ENCODE results near the gene ERVK3-1. TPM values are rescaled to one million over a fixed set of nuclear protein-coding genes. Genes with fewer than 3 reads are reported as not detected.

The ERVK3-1 gene
- total RNA-seq, 4 donors from 2014 or later: 13.3 to 58.9 (median 36.2) TPM

DNA sequence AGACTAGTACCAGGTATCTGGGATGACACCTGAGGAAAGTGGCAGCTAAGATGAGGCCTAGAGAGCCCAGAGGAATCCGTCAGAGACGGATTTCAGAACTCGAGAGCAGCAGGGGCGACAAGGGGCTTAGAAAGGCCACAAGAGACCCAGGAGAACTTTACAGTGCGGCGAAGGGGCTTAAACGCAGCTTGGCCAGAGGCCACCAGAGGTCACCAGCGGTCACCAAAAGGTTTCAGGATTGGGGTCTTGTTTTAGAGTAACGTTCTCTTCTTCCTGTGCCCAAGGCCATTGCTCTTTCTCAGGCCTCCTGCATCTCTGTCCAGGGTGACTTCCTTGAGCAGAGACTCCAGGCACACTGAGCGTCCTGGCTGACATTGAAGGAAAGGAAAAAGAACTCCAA is 23.8 kb downstream of the ERVK3-1 start:
- intact Hi-C loops (cut with DNase I; ENCODE audit: low total_unique reads) (no loop called here), in situ Hi-C loops (cut with MboI; ENCODE audit: low pct_ligation_motif_present in 1 of 4, low pct_unique_long_range_greater_than_20kb in 1 of 4, low sequenced_read_pairs in 3 of 4) (no loop called here)
- no peak for DNase-seq
- TF ChIP-seq POLR2A (IDR thresholded peaks at IDR 0.05) (no peak), POLR2AphosphoS5 (IDR thresholded peaks at IDR 0.05) (no peak), EP300 (IDR thresholded peaks at IDR 0.05; ENCODE audit: low read depth) (no peak)
- TF ChIP-seq, protein P1, sequence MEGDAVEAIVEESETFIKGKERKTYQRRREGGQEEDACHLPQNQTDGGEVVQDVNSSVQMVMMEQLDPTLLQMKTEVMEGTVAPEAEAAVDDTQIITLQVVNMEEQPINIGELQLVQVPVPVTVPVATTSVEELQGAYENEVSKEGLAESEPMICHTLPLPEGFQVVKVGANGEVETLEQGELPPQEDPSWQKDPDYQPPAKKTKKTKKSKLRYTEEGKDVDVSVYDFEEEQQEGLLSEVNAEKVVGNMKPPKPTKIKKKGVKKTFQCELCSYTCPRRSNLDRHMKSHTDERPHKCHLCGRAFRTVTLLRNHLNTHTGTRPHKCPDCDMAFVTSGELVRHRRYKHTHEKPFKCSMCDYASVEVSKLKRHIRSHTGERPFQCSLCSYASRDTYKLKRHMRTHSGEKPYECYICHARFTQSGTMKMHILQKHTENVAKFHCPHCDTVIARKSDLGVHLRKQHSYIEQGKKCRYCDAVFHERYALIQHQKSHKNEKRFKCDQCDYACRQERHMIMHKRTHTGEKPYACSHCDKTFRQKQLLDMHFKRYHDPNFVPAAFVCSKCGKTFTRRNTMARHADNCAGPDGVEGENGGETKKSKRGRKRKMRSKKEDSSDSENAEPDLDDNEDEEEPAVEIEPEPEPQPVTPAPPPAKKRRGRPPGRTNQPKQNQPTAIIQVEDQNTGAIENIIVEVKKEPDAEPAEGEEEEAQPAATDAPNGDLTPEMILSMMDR (IDR thresholded peaks at IDR 0.05): no peak
- peaks cover 16 to 27% (median 22%) of the 10 kb centered on the region in 4 donors for H3K4me1 ChIP-seq
- WGBS, 2 donors (ENCODE audit: low coverage in 1 of 2): 65 to 77% methylated on average over 5 to 10 of the region's 10 CpGs
- H3K27ac ChIP-seq: no peak overlapping the region
- H3K9me3 ChIP-seq: no peaks in the 10 kb centered on the region
- no peak overlapping the region for H3K4me3 ChIP-seq
- no peaks in the 10 kb centered on the region for H3K27me3 ChIP-seq
- no peaks in the 10 kb centered on the region for H3K36me3 ChIP-seq

DNA sequence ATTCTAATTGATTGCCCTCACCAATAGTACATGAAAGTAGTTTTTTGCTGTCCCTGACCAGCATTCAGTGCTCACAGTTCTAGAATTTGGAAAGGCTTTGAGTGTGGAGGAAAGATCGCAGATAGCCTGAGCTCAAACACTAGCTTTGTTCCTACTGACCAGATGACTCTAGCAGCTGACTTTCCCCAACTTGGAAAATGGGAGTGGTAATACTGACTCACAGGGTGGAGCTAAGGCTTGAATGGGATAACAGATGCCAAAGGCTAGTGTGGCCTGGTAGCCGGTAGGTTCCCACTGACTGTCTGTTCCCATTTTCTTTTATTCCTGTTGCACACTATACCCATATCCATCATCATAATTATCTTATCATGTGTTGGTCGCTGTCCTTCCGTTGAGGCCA is 25.3 kb downstream of the ERVK3-1 start:
- no peaks in the 10 kb centered on the region for H3K9me3 ChIP-seq
- no peaks in the 10 kb centered on the region for H3K27me3 ChIP-seq
- peaks cover 0 to 7% (median 0%) of the 10 kb centered on the region in 4 donors for H3K36me3 ChIP-seq
- in situ Hi-C loops (cut with MboI; ENCODE audit: low pct_ligation_motif_present in 1 of 4, low pct_unique_long_range_greater_than_20kb in 1 of 4, low sequenced_read_pairs in 3 of 4): no loop called here
- intact Hi-C loops (cut with DNase I; ENCODE audit: low total_unique reads): no loop called here
- H3K27ac ChIP-seq: no peak overlapping the region
- no peak overlapping the region for H3K4me3 ChIP-seq
- H3K4me1 ChIP-seq: peaks cover 16 to 25% (median 22%) of the 10 kb centered on the region in 4 donors
- TF ChIP-seq POLR2A (IDR thresholded peaks at IDR 0.05) (no peak), EP300 (IDR thresholded peaks at IDR 0.05; ENCODE audit: low read depth) (no peak), POLR2AphosphoS5 (IDR thresholded peaks at IDR 0.05) (no peak)
- TF ChIP-seq, protein P1 (IDR thresholded peaks at IDR 0.05): no peak
- 80 to 89% methylated on average over 1 to 4 of the region's 4 CpGs for WGBS, 2 donors (ENCODE audit: low coverage in 1 of 2)
- no peak for DNase-seq

DNA sequence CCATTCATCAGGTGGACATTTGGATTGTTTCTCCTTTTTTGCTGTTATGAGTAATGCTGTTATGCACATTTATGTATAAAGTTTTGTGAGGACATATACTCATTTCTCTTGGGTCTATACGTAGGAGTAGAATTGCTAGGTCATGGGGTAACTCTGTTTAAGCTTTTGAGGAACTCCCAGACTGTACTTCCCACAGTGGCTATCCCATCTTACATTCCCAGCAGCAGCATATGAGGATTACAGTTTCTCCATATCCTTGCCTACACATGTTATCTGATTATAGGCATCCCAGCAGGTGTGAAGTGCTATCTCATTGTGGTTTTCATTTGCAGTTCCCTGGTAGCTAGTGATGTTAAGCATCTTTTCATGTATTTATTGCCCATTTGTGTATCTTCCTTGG is 27.5 kb downstream of the ERVK3-1 start:
- intact Hi-C loops (cut with DNase I; ENCODE audit: low total_unique reads): no loop called here
- peaks cover 10 to 13% (median 10%) of the 10 kb centered on the region in 4 donors for H3K4me1 ChIP-seq
- H3K27me3 ChIP-seq: no peaks in the 10 kb centered on the region
- H3K9me3 ChIP-seq: no peaks in the 10 kb centered on the region
- H3K36me3 ChIP-seq: peaks cover 0 to 7% (median 0%) of the 10 kb centered on the region in 4 donors
- no peak overlapping the region for H3K4me3 ChIP-seq
- DNase-seq: no peak
- 83 to 85% methylated on average over 1 of the region's 1 CpG for WGBS, 2 donors (ENCODE audit: low coverage in 1 of 2)
- in situ Hi-C loops (cut with MboI; ENCODE audit: low pct_ligation_motif_present in 1 of 4, low pct_unique_long_range_greater_than_20kb in 1 of 4, low sequenced_read_pairs in 3 of 4): no loop called here
- TF ChIP-seq EP300 (IDR thresholded peaks at IDR 0.05; ENCODE audit: low read depth) (no peak), POLR2A (IDR thresholded peaks at IDR 0.05) (no peak), POLR2AphosphoS5 (IDR thresholded peaks at IDR 0.05) (no peak)
- TF ChIP-seq, protein P1 (IDR thresholded peaks at IDR 0.05): no peak
- no peak overlapping the region for H3K27ac ChIP-seq

DNA sequence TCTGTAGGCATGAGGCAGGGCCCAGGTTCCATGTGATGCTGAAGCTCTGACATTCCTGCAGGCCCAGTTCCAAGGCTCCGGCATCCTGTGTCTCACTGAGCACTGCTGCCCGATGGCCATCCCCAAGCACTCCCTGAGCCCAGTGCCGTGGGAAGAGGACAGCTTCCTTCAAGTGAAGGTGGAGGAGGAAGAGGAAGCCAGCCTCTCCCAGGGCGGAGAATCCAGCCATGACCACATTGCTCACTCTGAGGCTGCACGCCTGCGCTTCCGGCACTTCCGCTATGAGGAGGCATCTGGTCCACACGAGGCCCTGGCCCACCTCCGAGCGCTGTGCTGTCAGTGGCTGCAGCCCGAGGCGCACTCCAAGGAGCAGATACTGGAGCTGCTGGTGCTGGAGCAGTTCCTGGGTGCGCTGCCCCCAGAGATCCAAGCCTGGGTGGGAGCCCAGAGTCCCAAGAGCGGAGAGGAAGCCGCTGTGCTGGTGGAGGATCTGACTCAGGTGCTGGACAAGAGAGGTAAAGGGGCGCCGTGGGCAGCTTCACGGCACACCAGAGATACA is 29.6 kb downstream of the ERVK3-1 start:
- Histone ChIP-seq H3K27ac (no peak overlapping the region), H3K4me1 (no peaks in the 10 kb centered on the region), H3K36me3 (peaks cover 0 to 8% (median 3%) of the 10 kb centered on the region in 4 donors), H3K9me3 (no peaks in the 10 kb centered on the region), H3K27me3 (no peaks in the 10 kb centered on the region), H3K4me3 (no peak overlapping the region)
- DNase-seq: no peak
- no peak for TF ChIP-seq POLR2A (IDR thresholded peaks at IDR 0.05)
- no peak for TF ChIP-seq EP300 (IDR thresholded peaks at IDR 0.05; ENCODE audit: low read depth)
- TF ChIP-seq POLR2AphosphoS5 (IDR thresholded peaks at IDR 0.05): no peak
- TF ChIP-seq, protein P1 (IDR thresholded peaks at IDR 0.05): no peak
- in situ Hi-C loops (cut with MboI; ENCODE audit: low pct_ligation_motif_present in 1 of 4, low pct_unique_long_range_greater_than_20kb in 1 of 4, low sequenced_read_pairs in 3 of 4): no loop called here
- 88 to 96% methylated on average over 5 to 19 of the region's 19 CpGs for WGBS, 2 donors (ENCODE audit: low coverage in 1 of 2)
- intact Hi-C loops (cut with DNase I; ENCODE audit: low total_unique reads): no loop called here

Measured in transverse colon (tissue), 4 donors.